BLaER1 treated with 17β-estradiol and CSF1 and Interleukin-3, amounts not matched to agents 10 nM and 100 nM (cell line): ENCODE results near the gene ENDOV.
"Not testable (repeated sequence)": the region's sequence is repeated elsewhere in the genome, so short reads cannot be mapped to it uniquely, and the experiment has no call there.

Source experiments
- H3K27ac ChIP-seq, 11 experiments: shearing (Covaris generic); formaldehyde crosslinking; 2 replicates each; pipeline ENCODE4 v1.8.1; 2022
- H3K27me3 ChIP-seq, 11 experiments: shearing (Covaris generic); formaldehyde crosslinking; 2 replicates each; pipeline ENCODE4 v1.8.1; 2022
- H3K36me3 ChIP-seq, 11 experiments: shearing (Covaris generic); formaldehyde crosslinking; 2 replicates each; pipeline ENCODE4 v1.8.1; 2022
- H3K4me1 ChIP-seq, 10 experiments: shearing (Covaris generic); formaldehyde crosslinking; 2 replicates each; pipeline ENCODE4 v1.8.1; 2022
- H3K4me2 ChIP-seq, 11 experiments: shearing (Covaris generic); formaldehyde crosslinking; 2 replicates each; pipeline ENCODE4 v1.8.1; 2022
- H3K4me3 ChIP-seq, 10 experiments: shearing (Covaris generic); formaldehyde crosslinking; 2 replicates each; pipeline ENCODE4 v1.8.1; 2022
- H3K9ac ChIP-seq, 11 experiments: shearing (Covaris generic); formaldehyde crosslinking; 2 replicates each; pipeline ENCODE4 v1.8.1; 2022
- H3K9me3 ChIP-seq, 11 experiments: shearing (Covaris generic); formaldehyde crosslinking; replicated peaks in 1 of 11; 2 replicates each; pipeline ENCODE4 v1.8.1; 2022
- H4K20me1 ChIP-seq, 11 experiments: shearing (Covaris generic); formaldehyde crosslinking; 2 replicates each; pipeline ENCODE4 v1.8.1; 2022
- Cebpa-rat ChIP-seq, 11 experiments: shearing (Covaris generic); IDR thresholded peaks; 2 replicates each; pipeline ENCODE4 v1.8.1; 2022

ENDOV gene

DNA sequence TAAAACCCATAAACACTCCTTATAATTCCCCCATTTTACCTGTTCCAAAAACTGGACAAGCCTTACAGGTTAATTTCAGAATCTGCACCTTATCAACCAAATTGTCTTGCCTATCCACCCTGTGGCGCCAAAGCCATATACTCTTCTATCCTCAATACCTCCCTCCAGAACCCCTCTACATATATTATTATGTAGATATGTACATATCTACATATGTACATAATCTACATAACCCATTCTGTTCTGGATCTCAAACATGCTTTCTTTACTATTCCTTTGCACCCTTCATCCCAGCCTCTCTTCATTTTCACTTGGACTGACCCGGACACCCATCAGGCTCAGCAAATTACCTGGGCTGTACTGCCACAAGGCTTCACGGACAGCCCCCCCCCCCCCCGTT is 12.0 kb upstream of the ENDOV start:
- Histone ChIP-seq H3K9me3 (peaks cover 0 to 27% (median 5%) of the 10 kb centered on the region in 11 experiments; a peak in 8 of 22 replicates), H3K4me2 (no peak overlapping the region), H3K4me1 (peaks cover 16 to 28% (median 26%) of the 10 kb centered on the region in 10 experiments; a peak in 19 of 20 replicates), H3K4me3 (no peak overlapping the region), H3K27me3 (no peaks in the 10 kb centered on the region), H3K36me3 (no peaks in the 10 kb centered on the region), H4K20me1 (no peaks in the 10 kb centered on the region), H3K27ac (no peak overlapping the region), H3K9ac (no peak overlapping the region)
- no peak for TF ChIP-seq Cebpa-rat (IDR thresholded peaks at IDR 0.05)

DNA sequence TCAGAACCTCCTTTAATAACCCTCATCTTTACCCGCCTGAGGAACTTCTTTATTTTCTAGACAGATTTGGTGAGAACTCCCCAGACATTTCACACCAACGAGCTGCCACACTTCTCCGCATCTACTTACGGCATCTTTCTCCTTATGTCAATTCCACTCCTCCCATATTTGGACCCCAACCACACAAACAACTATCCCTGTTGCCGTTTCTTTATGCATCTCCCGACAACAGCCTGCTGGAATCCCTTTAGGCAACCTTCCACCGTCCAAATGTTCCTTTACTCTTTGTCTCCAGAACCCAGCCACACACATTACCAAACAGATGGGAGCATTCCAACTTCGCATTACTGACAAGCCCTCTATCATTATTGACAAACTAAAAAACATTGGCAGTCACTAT is 8.8 kb upstream of the ENDOV start:
- TF ChIP-seq Cebpa-rat (IDR thresholded peaks at IDR 0.05), result no peak
- Histone ChIP-seq H3K4me3 (no peak overlapping the region), H3K9me3 (peaks cover 0 to 15% (median 5%) of the 10 kb centered on the region in 11 experiments; a peak in 6 of 22 replicates), H3K4me2 (no peak overlapping the region), H3K4me1 (no peaks in the 10 kb centered on the region), H4K20me1 (no peaks in the 10 kb centered on the region), H3K27ac (no peak overlapping the region), H3K36me3 (no peaks in the 10 kb centered on the region), H3K27me3 (peaks cover 0 to 8% (median 5%) of the 10 kb centered on the region in 11 experiments; a peak in 7 of 22 replicates), H3K9ac (no peak overlapping the region)

DNA sequence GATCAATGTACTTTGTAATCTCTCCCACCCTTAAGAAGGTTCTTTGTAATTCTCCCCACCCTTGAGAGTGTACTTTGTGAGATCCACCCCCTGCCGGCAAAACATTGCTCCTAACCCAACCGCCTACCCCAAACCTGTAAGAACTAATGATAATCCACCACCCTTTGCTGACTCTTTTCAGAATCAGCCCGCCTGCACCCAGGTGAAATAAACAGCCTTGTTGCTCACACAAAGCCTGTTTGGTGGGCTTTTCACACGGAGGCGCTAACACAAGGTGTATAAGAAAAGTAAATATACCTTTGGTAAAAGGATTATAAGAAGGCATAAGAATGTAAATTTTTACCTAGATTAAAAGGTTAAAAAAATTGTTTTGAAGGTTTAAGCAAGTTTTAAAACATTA is 7.0 kb upstream of the ENDOV start:
- H3K27me3 ChIP-seq, result peaks cover 0 to 25% (median 20%) of the 10 kb centered on the region in 11 experiments; a peak in 17 of 22 replicates
- H4K20me1 ChIP-seq, H3K36me3 ChIP-seq, H3K4me1 ChIP-seq, H3K4me2 ChIP-seq, H3K9ac ChIP-seq, H3K27ac ChIP-seq, H3K4me3 ChIP-seq, H3K9me3 ChIP-seq: not testable (repeated sequence)

DNA sequence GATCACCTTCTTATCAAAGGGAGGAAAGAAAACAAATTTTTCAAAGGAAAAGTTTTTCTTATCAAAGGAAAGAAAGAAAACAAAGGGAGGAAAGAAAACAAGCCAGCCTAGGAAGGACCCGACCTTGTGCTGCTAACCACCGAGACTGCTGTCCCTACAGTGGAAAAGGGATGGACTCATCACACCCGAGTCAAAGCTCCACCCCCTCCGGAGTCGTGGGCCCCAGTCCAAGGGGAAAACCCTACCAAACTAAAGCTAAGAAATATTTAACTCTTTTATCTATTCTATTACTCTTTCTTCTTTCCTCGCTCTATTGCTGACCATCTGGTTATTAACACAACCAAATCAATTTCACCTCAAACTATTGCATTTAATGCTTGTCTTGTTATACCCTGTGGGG is 6.1 kb upstream of the ENDOV start:
- Histone ChIP-seq H3K4me2 (no peak overlapping the region), H3K27ac (no peak overlapping the region)

DNA sequence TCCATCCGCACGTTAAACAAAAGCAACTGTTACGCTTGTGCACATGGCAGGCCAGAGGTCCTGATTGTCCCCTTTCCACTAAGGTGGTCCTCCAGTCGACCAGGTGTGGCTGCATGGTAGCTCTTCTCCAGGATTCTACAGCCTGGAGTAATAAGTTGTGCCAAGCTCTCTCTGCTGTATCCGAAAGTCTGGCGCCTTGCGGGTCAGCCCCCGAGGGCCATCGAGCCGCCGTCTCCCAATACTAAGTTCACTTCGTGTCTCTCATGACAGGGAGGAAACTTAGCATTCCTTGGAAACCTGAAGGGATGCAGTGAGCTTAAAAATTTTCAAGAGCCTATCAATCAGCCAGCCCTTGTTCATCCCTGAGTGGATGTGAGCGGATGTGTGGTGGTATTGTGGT is 5.3 kb upstream of the ENDOV start:
- Histone ChIP-seq H4K20me1 (no peaks in the 10 kb centered on the region; a peak in 2 of 22 replicates), H3K27me3 (peaks cover 14 to 42% (median 37%) of the 10 kb centered on the region in 11 experiments)

More for the DNA sequence above, 6.1 kb upstream of the ENDOV start:
- Histone ChIP-seq H3K4me3 (no peak overlapping the region), H3K36me3 (no peaks in the 10 kb centered on the region), H3K9me3 (no peaks in the 10 kb centered on the region), H3K4me1 (peaks cover 0 to 2% (median 0%) of the 10 kb centered on the region in 10 experiments; a peak in 3 of 20 replicates), H3K9ac (no peak overlapping the region), H4K20me1 (no peaks in the 10 kb centered on the region; a peak in 1 of 22 replicates), H3K27me3 (peaks cover 7 to 35% (median 30%) of the 10 kb centered on the region in 11 experiments)
- no peak for TF ChIP-seq Cebpa-rat (IDR thresholded peaks at IDR 0.05)

DNA sequence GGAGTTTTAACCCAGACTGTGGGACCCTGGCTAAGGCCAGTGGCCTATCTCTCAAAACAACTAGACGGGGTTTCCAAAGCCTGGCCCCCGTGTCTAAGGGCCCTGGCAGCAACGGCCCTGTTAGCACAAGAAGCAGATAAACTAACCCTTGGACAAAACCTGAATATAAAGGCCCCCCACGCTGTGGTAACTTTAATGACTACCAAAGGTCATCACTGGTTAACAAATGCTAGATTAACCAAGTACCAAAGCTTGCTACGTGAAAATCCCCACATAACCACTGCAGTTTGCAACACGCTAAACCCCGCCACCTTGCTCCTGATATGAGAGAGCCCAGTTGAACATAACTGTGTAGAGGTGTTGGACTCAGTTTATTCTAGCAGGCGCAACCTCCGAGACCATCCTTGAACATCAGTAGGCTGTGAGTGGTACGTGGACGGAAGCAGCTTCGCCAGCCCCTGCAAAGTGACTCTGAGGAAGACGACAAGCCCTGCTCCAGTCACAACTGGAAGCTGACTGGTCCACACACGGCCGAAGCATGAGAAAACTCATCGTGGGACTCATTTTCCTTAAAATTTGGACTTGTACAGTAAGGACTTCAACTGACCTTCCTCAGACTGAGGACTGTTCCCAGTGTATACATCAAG is 4.4 kb upstream of the ENDOV start:
- H4K20me1 ChIP-seq, H3K4me2 ChIP-seq, H3K9ac ChIP-seq, H3K9me3 ChIP-seq, H3K36me3 ChIP-seq, H3K4me3 ChIP-seq, H3K27ac ChIP-seq: not testable (repeated sequence)
- peaks cover 16 to 49% (median 42%) of the 10 kb centered on the region in 11 experiments for H3K27me3 ChIP-seq
- peaks cover 5 to 13% (median 8%) of the 10 kb centered on the region in 10 experiments; a peak in 18 of 20 replicates for H3K4me1 ChIP-seq

More for the DNA sequence above, 5.3 kb upstream of the ENDOV start:
- H3K9me3 ChIP-seq, result no peaks in the 10 kb centered on the region
- no peak overlapping the region for H3K27ac ChIP-seq
- no peak overlapping the region for H3K4me2 ChIP-seq
- H3K9ac ChIP-seq, result no peak overlapping the region
- no peaks in the 10 kb centered on the region for H3K36me3 ChIP-seq
- peaks cover 5 to 9% (median 7%) of the 10 kb centered on the region in 10 experiments; a peak in 18 of 20 replicates for H3K4me1 ChIP-seq
- no peak overlapping the region for H3K4me3 ChIP-seq
- no peak for TF ChIP-seq Cebpa-rat (IDR thresholded peaks at IDR 0.05)

DNA sequence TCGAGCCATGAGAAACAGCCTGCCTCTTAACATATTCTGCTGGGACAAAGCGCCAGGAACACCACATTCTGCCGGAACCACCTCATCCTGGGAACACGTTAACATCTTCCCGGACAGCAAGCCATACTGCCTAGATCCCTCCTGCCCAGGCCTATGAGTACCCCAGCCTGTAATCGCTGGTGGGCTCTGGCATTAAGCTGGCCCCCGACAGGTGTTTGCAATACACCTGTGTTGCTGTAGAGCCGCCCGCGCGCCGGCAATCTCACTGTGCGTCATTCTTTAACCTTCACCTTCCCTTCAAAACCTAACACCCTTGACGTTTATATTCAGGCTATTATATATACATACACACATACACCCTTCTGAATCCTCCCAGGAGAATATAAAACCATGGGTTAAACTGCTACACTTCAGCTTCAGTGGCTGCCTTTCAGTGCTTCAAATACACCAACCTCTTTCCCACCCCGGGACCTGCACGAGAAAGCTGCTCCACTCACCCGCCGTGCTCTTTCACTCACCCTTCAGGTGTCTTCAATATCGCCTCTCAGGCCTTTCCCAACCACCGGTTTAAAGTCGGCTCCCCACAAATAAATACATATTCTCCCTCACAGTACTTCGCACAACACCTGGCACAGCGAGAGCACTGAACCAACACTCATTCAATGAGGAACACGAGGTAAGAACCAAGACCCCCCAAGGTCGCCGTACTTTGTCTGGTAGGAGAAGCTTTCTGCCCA is 1.0 kb upstream of the ENDOV start:
- peaks cover 0 to 19% (median 11%) of the 10 kb centered on the region in 11 experiments; a peak in 13 of 22 replicates for H3K36me3 ChIP-seq
- TF ChIP-seq Cebpa-rat (IDR thresholded peaks at IDR 0.05), result no peak
- no peaks in the 10 kb centered on the region for H3K9me3 ChIP-seq
- peak overlapping the region in 1 of 11 experiments; percentile 92; a peak in 1 of 22 replicates for H3K27ac ChIP-seq
- H3K9ac ChIP-seq, result peak overlapping the region in 6 of 11 experiments; percentile 77 to 92 (median 86); a peak in 7 of 22 replicates
- peaks cover 13 to 25% (median 18%) of the 10 kb centered on the region in 10 experiments for H3K4me1 ChIP-seq
- H4K20me1 ChIP-seq, result peaks cover 0 to 22% (median 0%) of the 10 kb centered on the region in 11 experiments; a peak in 8 of 22 replicates
- H3K4me3 ChIP-seq, result peak overlapping the region; percentile 72 to 94 (median 82); a peak in 19 of 20 replicates
- peak overlapping the region; percentile 91 to 100 (median 99) for H3K4me2 ChIP-seq
- H3K27me3 ChIP-seq, result peaks cover 16 to 46% (median 41%) of the 10 kb centered on the region in 11 experiments

DNA sequence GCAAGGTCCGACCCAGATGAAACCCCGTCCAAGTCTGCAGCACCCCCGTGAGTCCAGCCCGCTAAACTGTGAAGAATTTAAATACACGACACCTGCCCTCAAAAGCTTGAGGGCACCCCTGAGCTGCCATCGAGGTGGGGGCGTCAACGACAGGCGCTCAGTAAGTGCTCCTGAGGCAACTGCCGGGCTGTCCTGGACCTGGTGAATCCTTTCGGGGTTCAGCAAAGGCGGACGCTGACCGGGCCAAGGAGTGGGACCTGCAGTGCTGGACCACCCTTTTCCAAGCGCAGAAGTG is 512 bp upstream of the ENDOV start:
- Histone ChIP-seq H3K4me1 (peaks cover 13 to 28% (median 18%) of the 10 kb centered on the region in 10 experiments), H3K9me3 (no peaks in the 10 kb centered on the region), H3K9ac (peak overlapping the region; percentile 73 to 92 (median 80)), H3K27ac (peak overlapping the region in 3 of 11 experiments; percentile 85 to 93 (median 92); a peak in 3 of 22 replicates), H4K20me1 (peaks cover 0 to 27% (median 0%) of the 10 kb centered on the region in 11 experiments; a peak in 11 of 22 replicates), H3K4me3 (peak overlapping the region; percentile 72 to 94 (median 82)), H3K36me3 (peaks cover 0 to 22% (median 12%) of the 10 kb centered on the region in 11 experiments; a peak in 14 of 22 replicates), H3K27me3 (peaks cover 16 to 46% (median 40%) of the 10 kb centered on the region in 11 experiments), H3K4me2 (peak overlapping the region; percentile 91 to 100 (median 99))
- TF ChIP-seq Cebpa-rat (IDR thresholded peaks at IDR 0.05), result no peak

DNA sequence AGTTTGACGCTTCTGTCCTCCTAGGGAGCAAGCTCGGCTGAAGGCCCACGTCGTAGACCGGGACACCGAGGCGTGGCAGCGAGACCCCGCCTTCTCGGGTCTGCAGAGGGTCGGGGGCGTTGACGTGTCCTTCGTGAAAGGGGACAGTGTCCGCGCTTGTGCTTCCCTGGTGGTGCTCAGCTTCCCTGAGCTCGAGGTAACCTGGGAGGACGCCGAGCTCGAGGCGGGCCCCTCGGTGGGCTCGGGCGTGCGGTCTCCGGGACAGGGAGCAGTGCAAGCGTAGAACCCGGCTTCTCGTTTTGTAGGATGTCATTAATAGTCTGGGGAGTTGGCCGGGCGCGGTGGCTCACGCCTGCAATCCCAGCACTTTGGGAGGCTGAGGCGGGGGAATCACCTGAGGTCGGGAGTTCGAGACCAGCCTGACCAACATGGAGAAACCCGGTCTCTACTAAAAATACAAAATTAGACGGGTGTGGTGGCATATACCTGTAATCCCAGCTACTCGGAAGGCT is 715 bp downstream of the ENDOV start:
- Histone ChIP-seq H3K27ac (peak overlapping the region in 10 of 11 experiments; percentile 57 to 93 (median 77); a peak in 17 of 22 replicates), H3K27me3 (peaks cover 16 to 46% (median 40%) of the 10 kb centered on the region in 11 experiments), H4K20me1 (peaks cover 0 to 33% (median 0%) of the 10 kb centered on the region in 11 experiments; a peak in 11 of 22 replicates), H3K9ac (peak overlapping the region; percentile 73 to 92 (median 80)), H3K36me3 (peaks cover 0 to 30% (median 12%) of the 10 kb centered on the region in 11 experiments; a peak in 14 of 22 replicates), H3K4me1 (peaks cover 13 to 28% (median 18%) of the 10 kb centered on the region in 10 experiments), H3K4me2 (peak overlapping the region; percentile 91 to 100 (median 99)), H3K4me3 (peak overlapping the region; percentile 72 to 94 (median 82)), H3K9me3 (no peaks in the 10 kb centered on the region)
- TF ChIP-seq Cebpa-rat (IDR thresholded peaks at IDR 0.05), result no peak
